ENCODE data around the gene OSBPL7. TPM values are rescaled to one million over a fixed set of nuclear protein-coding genes. Genes with fewer than 3 reads are reported as not detected.
"Not testable (repeated sequence)": the region's sequence is repeated elsewhere in the genome, so short reads cannot be mapped to it uniquely, and the experiment has no call there.

Gene OSBPL7
- polyA plus RNA-seq, 4 donors = 11.4 to 14.1 (median 11.9) TPM

DNA sequence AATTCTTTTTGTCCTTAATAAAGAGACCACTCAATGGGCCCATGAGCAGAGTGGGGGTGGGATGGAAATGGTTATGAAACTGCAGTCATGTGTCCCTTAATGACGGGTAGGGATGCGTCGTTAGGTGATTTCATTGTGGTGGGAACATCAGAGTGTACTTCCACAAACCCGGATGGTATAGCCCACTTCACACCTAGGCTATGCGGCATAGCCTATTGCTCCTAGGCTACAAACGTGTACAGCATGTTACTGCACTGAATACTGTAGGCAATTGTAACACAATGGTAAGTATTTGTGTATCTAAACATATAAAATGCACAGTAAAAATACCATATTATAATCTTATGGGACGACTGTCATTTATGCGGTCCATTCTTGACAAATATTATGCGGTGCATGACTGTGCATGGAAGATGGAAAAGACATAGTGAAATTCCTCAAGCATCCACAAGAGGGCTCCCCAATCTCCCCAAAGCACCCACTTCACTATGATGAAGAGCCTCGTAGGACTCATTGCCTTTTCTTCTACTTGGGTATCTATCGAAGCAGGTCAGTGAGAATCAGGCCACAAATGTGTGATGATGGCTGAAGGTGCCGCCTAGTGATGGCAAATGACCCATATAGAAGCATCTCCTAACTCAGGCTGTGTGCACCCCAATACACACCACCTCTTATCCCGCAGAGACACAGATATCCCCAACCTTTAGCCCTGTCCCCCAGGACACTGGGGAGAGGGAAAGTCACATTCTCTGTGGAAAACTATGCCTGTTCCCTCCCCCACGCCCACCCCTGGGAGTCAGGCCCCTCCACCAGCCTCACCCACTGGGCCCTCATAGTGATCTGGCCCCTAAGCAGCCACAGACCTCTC is 45.0 kb downstream of the OSBPL7 start:
- DNase-seq (ENCODE audit: low read depth in 4 of 4, low spot score in 3 of 4) = no peak

DNA sequence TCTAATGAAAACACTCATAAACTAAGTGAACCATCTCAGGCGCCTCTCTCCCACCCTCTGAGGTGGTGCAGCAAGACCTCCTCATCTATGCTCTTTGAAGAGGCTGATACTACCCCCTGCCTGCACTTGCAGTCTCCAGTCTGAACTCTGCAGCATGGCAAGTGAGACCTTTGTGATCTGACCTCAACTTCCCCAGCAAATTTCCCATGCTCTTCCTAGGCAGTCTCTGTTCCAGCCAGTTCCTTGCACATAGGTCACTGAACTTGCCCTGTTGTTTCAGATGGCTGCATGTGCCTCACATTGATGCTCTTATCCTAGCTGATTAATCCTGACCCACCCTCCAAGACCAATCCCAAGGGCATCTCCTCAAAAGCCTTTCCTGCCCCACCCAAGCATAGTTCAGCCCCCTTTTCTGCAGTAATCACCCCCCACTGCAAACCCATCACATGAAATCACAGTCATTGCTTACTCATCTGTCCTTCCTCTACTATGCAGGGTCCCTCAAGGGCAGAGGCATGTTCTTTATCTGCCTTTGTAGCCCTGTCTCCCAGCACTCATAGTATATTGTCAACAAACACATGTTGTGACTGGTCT is 46.5 kb downstream of the OSBPL7 start:
- no peak for DNase-seq (ENCODE audit: low read depth in 4 of 4, low spot score in 3 of 4)

- no peak for DNase-seq (ENCODE audit: low read depth in 4 of 4, low spot score in 3 of 4)
Observed at GRCh38 chr17:47774331-47774730, 47.3 kb downstream of the OSBPL7 start.

GRCh38 chr17:47773649-47774048 is 47.9 kb downstream of the OSBPL7 start:
- not testable (repeated sequence) for DNase-seq (ENCODE audit: low read depth in 4 of 4, low spot score in 3 of 4)

- DNase-seq (ENCODE audit: low read depth in 4 of 4, low spot score in 3 of 4) = no peak
Observed at GRCh38 chr17:47763913-47764582, 57.5 kb downstream of the OSBPL7 start.

- no peak for DNase-seq (ENCODE audit: low read depth in 4 of 4, low spot score in 3 of 4)
Observed at GRCh38 chr17:47762728-47763127, 58.9 kb downstream of the OSBPL7 start.

- DNase-seq (ENCODE audit: low read depth in 4 of 4, low spot score in 3 of 4) = no peak
Observed at GRCh38 chr17:47760409-47761140, 61.0 kb downstream of the OSBPL7 start.

- DNase-seq (ENCODE audit: low read depth in 4 of 4, low spot score in 3 of 4) = no peak
Observed at GRCh38 chr17:47757386-47757785, 64.2 kb downstream of the OSBPL7 start.

Other genes with a start within 250 kb of the OSBPL7 start
- gene KPNB1, start 171.9 kb downstream of the OSBPL7 start, polyA plus RNA-seq (ENCODE audit: insufficient read length in 4 of 4) = 100 to 1,000 TPM; 222 to 265 (median 250) TPM
- gene TBKBP1, start 127.6 kb downstream of the OSBPL7 start, polyA plus RNA-seq (ENCODE audit: insufficient read length in 4 of 4) = 10 to 100 TPM; 23.5 to 31.4 (median 27.1) TPM
- under 1 TPM; 0.05 to 0.37 (median 0.11) TPM for gene TBX21, start 88.6 kb downstream of the OSBPL7 start, polyA plus RNA-seq (ENCODE audit: insufficient read length in 4 of 4)
- gene MRPL10, start 9.7 kb upstream of the OSBPL7 start, polyA plus RNA-seq (ENCODE audit: insufficient read length in 4 of 4) = 10 to 100 TPM; 54.5 to 63.0 (median 55.7) TPM
- gene LRRC46, start 9.9 kb upstream of the OSBPL7 start, polyA plus RNA-seq (ENCODE audit: insufficient read length in 4 of 4) = 1 to 10 TPM; 1.8 to 2.6 (median 2.3) TPM
- 10 to 100 TPM; 42.4 to 62.5 (median 60.2) TPM for gene SCRN2, start 19.5 kb upstream of the OSBPL7 start, polyA plus RNA-seq (ENCODE audit: insufficient read length in 4 of 4)
- gene SP6, start 29.4 kb upstream of the OSBPL7 start, polyA plus RNA-seq (ENCODE audit: insufficient read length in 4 of 4) = 1 to 10 TPM; 2.3 to 3.3 (median 2.9) TPM
- gene SP2, start 74.4 kb upstream of the OSBPL7 start, polyA plus RNA-seq (ENCODE audit: insufficient read length in 4 of 4) = 10 to 100 TPM; 24.3 to 25.7 (median 25.4) TPM
- 10 to 100 TPM; 21.1 to 22.6 (median 22.2) TPM for gene PNPO, start 119.8 kb upstream of the OSBPL7 start, polyA plus RNA-seq (ENCODE audit: insufficient read length in 4 of 4)
- gene PRR15L, start 136.1 kb upstream of the OSBPL7 start, polyA plus RNA-seq (ENCODE audit: insufficient read length in 4 of 4) = 10 to 100 TPM; 17.4 to 23.6 (median 22.0) TPM
- 100 to 1,000 TPM; 118 to 153 (median 147) TPM for gene CDK5RAP3, start 149.3 kb upstream of the OSBPL7 start, polyA plus RNA-seq (ENCODE audit: insufficient read length in 4 of 4)
- 10 to 100 TPM; 19.5 to 24.2 (median 19.5) TPM for gene COPZ2, start 216.0 kb upstream of the OSBPL7 start, polyA plus RNA-seq (ENCODE audit: insufficient read length in 4 of 4)
- gene NFE2L1, start 226.6 kb upstream of the OSBPL7 start, polyA plus RNA-seq (ENCODE audit: insufficient read length in 4 of 4) = 100 to 1,000 TPM; 219 to 302 (median 264) TPM